ENCODE results near the gene INPP4B. TPM values are rescaled to one million over a fixed set of nuclear protein-coding genes. Genes with fewer than 3 reads are reported as not detected.

Gene INPP4B
- total RNA-seq, 2 experiments from 2014 or later, result 63.9 to 64.9 TPM

- peaks cover 6% of the 10 kb centered on the region for H3K27me3 Mint-ChIP-seq
- H3K36me3 Mint-ChIP-seq, result no peaks in the 10 kb centered on the region
- DNase-seq, result no peak
- intact Hi-C loops (cut with micrococcal nuclease), result no loop called here
- no peak overlapping the region for H3K27ac Mint-ChIP-seq
- POLR2A ChIA-PET, result no interaction called here
- no peaks in the 10 kb centered on the region for H3K9me3 Mint-ChIP-seq
- no peaks in the 10 kb centered on the region for H3K4me1 Mint-ChIP-seq (ENCODE audit: low read depth)
- CTCF ChIA-PET, result interaction anchor here (0.7 to 0.9 kb wide), 4 partner anchors 234 to 1543 kb away, joined by 3 read pairs; no protein-coding TSS in a partner anchor
- H3K4me3 Mint-ChIP-seq, result no peak overlapping the region
Observed at GRCh38 chr4:142850478-142850877, 4.4 kb upstream of the INPP4B start.

- POLR2A ChIA-PET, result interaction anchor here (0.6 to 1.0 kb wide), 2 partner anchors 95 to 280 kb away, joined by 3 read pairs; no protein-coding TSS in a partner anchor
- peak overlapping the region; percentile 43 for H3K27ac Mint-ChIP-seq
Observed at GRCh38 chr4:142846729-142847596, 862 bp upstream of the INPP4B start.

GRCh38 chr4:142845293-142846107 is 601 bp downstream of the INPP4B start:
- intact Hi-C loops (cut with micrococcal nuclease), result loop anchor here (2.0 to 10.0 kb wide), 8 partner anchors 279 to 1687 kb away; partner anchors contain the start of genes IL15 and USP38
- ChIA-PET CTCF (interaction anchor here (0.6 to 1.9 kb wide), 5 partner anchors 10 to 719 kb away, joined by 3 to 5 read pairs (median 3); no protein-coding TSS in a partner anchor), POLR2A (interaction anchor here (0.9 to 1.0 kb wide), 2 partner anchors 21 to 278 kb away, joined by 3 read pairs; no protein-coding TSS in a partner anchor)
- no peaks in the 10 kb centered on the region for H3K36me3 Mint-ChIP-seq
- H3K27me3 Mint-ChIP-seq, result peaks cover 7% of the 10 kb centered on the region
- H3K4me3 Mint-ChIP-seq, result peak overlapping the region; percentile 87
- DNase-seq, result peak; percentile 19
- H3K9me3 Mint-ChIP-seq, result no peaks in the 10 kb centered on the region
- peak overlapping the region; percentile 69 for H3K27ac Mint-ChIP-seq
- peaks cover 21% of the 10 kb centered on the region for H3K4me1 Mint-ChIP-seq (ENCODE audit: low read depth)

More at GRCh38 chr4:142846729-142847596, 862 bp upstream of the INPP4B start:
- H3K36me3 Mint-ChIP-seq, result no peaks in the 10 kb centered on the region
- H3K4me1 Mint-ChIP-seq (ENCODE audit: low read depth), result peaks cover 19% of the 10 kb centered on the region
- H3K4me3 Mint-ChIP-seq, result peak overlapping the region; percentile 87
- H3K27me3 Mint-ChIP-seq, result peaks cover 7% of the 10 kb centered on the region
- intact Hi-C loops (cut with micrococcal nuclease), result loop anchor here (1.0 to 10.0 kb wide), 9 partner anchors 127 to 1688 kb away; partner anchors contain the start of genes IL15 and USP38
- no peaks in the 10 kb centered on the region for H3K9me3 Mint-ChIP-seq
- DNase-seq, result peak; percentile 87
- CTCF ChIA-PET, result interaction anchor here (0.6 to 1.9 kb wide), 7 partner anchors 12 to 1540 kb away, joined by 3 to 6 read pairs (median 5); no protein-coding TSS in a partner anchor

GRCh38 chr4:142844782-142845181 is 1.3 kb downstream of the INPP4B start:
- no peaks in the 10 kb centered on the region for H3K36me3 Mint-ChIP-seq
- no peak overlapping the region for H3K27ac Mint-ChIP-seq
- peaks cover 21% of the 10 kb centered on the region for H3K4me1 Mint-ChIP-seq (ENCODE audit: low read depth)
- intact Hi-C loops (cut with micrococcal nuclease), result loop anchor here (2.0 to 10.0 kb wide), 6 partner anchors 338 to 1982 kb away; partner anchors contain the start of genes IL15 and USP38
- DNase-seq, result no peak
- no peaks in the 10 kb centered on the region for H3K9me3 Mint-ChIP-seq
- H3K4me3 Mint-ChIP-seq, result peak overlapping the region; percentile 87
- POLR2A ChIA-PET, result no interaction called here
- H3K27me3 Mint-ChIP-seq, result peaks cover 7% of the 10 kb centered on the region
- CTCF ChIA-PET, result interaction anchor here (0.5 to 1.9 kb wide), 3 partner anchors 10 to 718 kb away, joined by 3 to 5 read pairs (median 3); no protein-coding TSS in a partner anchor

GRCh38 chr4:142840516-142841123 is 5.5 kb downstream of the INPP4B start:
- Mint-ChIP-seq H3K36me3 (no peaks in the 10 kb centered on the region), H3K27ac (no peak overlapping the region), H3K4me1 (ENCODE audit: low read depth) (peaks cover 21% of the 10 kb centered on the region), H3K9me3 (no peaks in the 10 kb centered on the region), H3K4me3 (no peak overlapping the region), H3K27me3 (peaks cover 2% of the 10 kb centered on the region)
- ChIA-PET POLR2A (no interaction called here), CTCF (interaction anchor here (1.0 to 1.3 kb wide), 4 partner anchors 118 to 712 kb away, joined by 3 to 5 read pairs (median 4); no protein-coding TSS in a partner anchor)
- no peak for DNase-seq
- intact Hi-C loops (cut with micrococcal nuclease), result loop anchor here (1.0 to 10.0 kb wide), 8 partner anchors 16 to 1978 kb away; partner anchors contain the start of gene IL15

- no peaks in the 10 kb centered on the region for H3K9me3 Mint-ChIP-seq
- no peak overlapping the region for H3K4me3 Mint-ChIP-seq
- H3K36me3 Mint-ChIP-seq, result no peaks in the 10 kb centered on the region
- POLR2A ChIA-PET, result no interaction called here
- CTCF ChIA-PET, result interaction anchor here (1.1 to 1.4 kb wide), 2 partner anchors 563 to 712 kb away, joined by 3 read pairs; no protein-coding TSS in a partner anchor
- H3K27ac Mint-ChIP-seq, result no peak overlapping the region
- DNase-seq, result no peak
- intact Hi-C loops (cut with micrococcal nuclease), result no loop called here
- no peaks in the 10 kb centered on the region for H3K27me3 Mint-ChIP-seq
- H3K4me1 Mint-ChIP-seq (ENCODE audit: low read depth), result peaks cover 5% of the 10 kb centered on the region
Observed at GRCh38 chr4:142838778-142839177, 7.3 kb downstream of the INPP4B start.

- intact Hi-C loops (cut with micrococcal nuclease), result no loop called here
- CTCF ChIA-PET, result interaction anchor here (0.7 kb wide), 1 partner anchor 18 kb away, joined by 3 read pairs; no protein-coding TSS in a partner anchor
- POLR2A ChIA-PET, result interaction anchor here (0.8 kb wide), 1 partner anchor 21 kb away, joined by 3 read pairs; no protein-coding TSS in a partner anchor
- H3K27me3 Mint-ChIP-seq, result peaks cover 2% of the 10 kb centered on the region
- H3K27ac Mint-ChIP-seq, result no peak overlapping the region
- H3K36me3 Mint-ChIP-seq, result no peaks in the 10 kb centered on the region
- H3K9me3 Mint-ChIP-seq, result no peaks in the 10 kb centered on the region
- H3K4me1 Mint-ChIP-seq (ENCODE audit: low read depth), result no peaks in the 10 kb centered on the region
- DNase-seq, result no peak
- no peak overlapping the region for H3K4me3 Mint-ChIP-seq
Observed at GRCh38 chr4:142832022-142832421, 14.1 kb downstream of the INPP4B start.

GRCh38 chr4:142826503-142827241 is 19.4 kb downstream of the INPP4B start:
- no peak overlapping the region for H3K4me3 Mint-ChIP-seq
- intact Hi-C loops (cut with micrococcal nuclease), result no loop called here
- H3K36me3 Mint-ChIP-seq, result peaks cover 1% of the 10 kb centered on the region
- peaks cover 11% of the 10 kb centered on the region for H3K27me3 Mint-ChIP-seq
- CTCF ChIA-PET, result no interaction called here
- POLR2A ChIA-PET, result no interaction called here
- DNase-seq, result no peak
- peaks cover 15% of the 10 kb centered on the region for H3K4me1 Mint-ChIP-seq (ENCODE audit: low read depth)
- H3K9me3 Mint-ChIP-seq, result no peaks in the 10 kb centered on the region
- no peak overlapping the region for H3K27ac Mint-ChIP-seq

GRCh38 chr4:142824368-142824767 is 21.7 kb downstream of the INPP4B start:
- ChIA-PET POLR2A (interaction anchor here (0.9 to 1.1 kb wide), 3 partner anchors 21 to 407 kb away, joined by 3 to 4 read pairs (median 3); no protein-coding TSS in a partner anchor), CTCF (interaction anchor here (1.1 to 1.5 kb wide), 3 partner anchors 250 to 1517 kb away, joined by 3 to 4 read pairs (median 4); no protein-coding TSS in a partner anchor)
- no peak overlapping the region for H3K4me3 Mint-ChIP-seq
- intact Hi-C loops (cut with micrococcal nuclease), result loop anchor here (1.0 to 5.0 kb wide), 4 partner anchors 8 to 542 kb away; no protein-coding TSS in a partner anchor
- H3K4me1 Mint-ChIP-seq (ENCODE audit: low read depth), result peaks cover 15% of the 10 kb centered on the region
- H3K27me3 Mint-ChIP-seq, result peaks cover 14% of the 10 kb centered on the region
- no peak for DNase-seq
- peaks cover 8% of the 10 kb centered on the region for H3K36me3 Mint-ChIP-seq
- H3K9me3 Mint-ChIP-seq, result peaks cover 2% of the 10 kb centered on the region
- H3K27ac Mint-ChIP-seq, result no peak overlapping the region

- peaks cover 9% of the 10 kb centered on the region for H3K36me3 Mint-ChIP-seq
- H3K9me3 Mint-ChIP-seq, result peaks cover 2% of the 10 kb centered on the region
- ChIA-PET POLR2A (interaction anchor here (0.9 to 1.1 kb wide), 3 partner anchors 22 to 407 kb away, joined by 3 to 4 read pairs (median 3); no protein-coding TSS in a partner anchor), CTCF (interaction anchor here (1.1 to 1.5 kb wide), 3 partner anchors 250 to 1516 kb away, joined by 3 to 4 read pairs (median 4); no protein-coding TSS in a partner anchor)
- H3K4me1 Mint-ChIP-seq (ENCODE audit: low read depth), result peaks cover 15% of the 10 kb centered on the region
- H3K27ac Mint-ChIP-seq, result no peak overlapping the region
- DNase-seq, result no peak
- peaks cover 13% of the 10 kb centered on the region for H3K27me3 Mint-ChIP-seq
- no peak overlapping the region for H3K4me3 Mint-ChIP-seq
- intact Hi-C loops (cut with micrococcal nuclease), result loop anchor here (1.0 to 5.0 kb wide), 4 partner anchors 7 to 541 kb away; no protein-coding TSS in a partner anchor
Observed at GRCh38 chr4:142823796-142824195, 22.3 kb downstream of the INPP4B start.
